Measurements from ENCODE around the gene EGR2. TPM values are rescaled to one million over a fixed set of nuclear protein-coding genes. Genes with fewer than 3 reads are reported as not detected.
A peak's percentile ranks its signal among the peaks of the same experiment; 100 is the strongest.

Gene EGR2
- total RNA-seq, 1 experiment from 2014 or later: 0.09 TPM

GRCh38 chr10:62818426-62819011 lies 2.4 kb upstream of the EGR2 start:
- DNase-seq (ENCODE audit: low spot score): no peak

GRCh38 chr10:62817766-62818425 lies 1.7 kb upstream of the EGR2 start:
- peak; percentile 46 for DNase-seq (ENCODE audit: low spot score)

DNA sequence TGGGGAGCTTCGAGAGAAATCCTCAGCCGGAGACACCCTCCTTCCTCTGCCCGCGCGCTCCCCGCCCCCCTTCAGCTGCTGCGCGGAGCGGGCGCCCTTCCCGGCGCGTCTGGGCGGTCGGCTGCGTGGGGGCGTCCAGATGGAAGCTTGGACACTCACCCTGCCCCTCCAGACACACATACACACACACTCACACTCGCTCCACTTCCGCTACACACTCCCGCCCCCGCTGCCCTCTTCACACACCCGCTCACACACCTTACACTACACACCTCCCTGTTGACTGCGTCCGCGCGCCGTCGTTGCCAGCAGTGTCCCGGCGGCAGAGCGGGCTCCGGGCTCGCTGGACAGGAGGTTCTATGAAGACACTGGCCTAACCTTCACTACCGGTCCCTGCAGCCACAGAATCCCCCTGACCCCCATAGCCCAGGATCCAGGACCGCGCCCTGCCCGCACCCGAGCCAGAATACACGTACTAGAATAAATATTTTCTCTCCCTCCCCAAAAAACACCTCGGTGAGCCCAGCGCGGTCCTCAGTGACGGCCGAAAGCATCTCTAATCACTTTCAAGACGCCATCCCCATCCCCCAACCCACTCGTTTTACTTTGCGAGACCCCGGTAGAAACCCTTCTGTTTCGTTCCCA lies 1.1 kb upstream of the EGR2 start:
- no peak for DNase-seq (ENCODE audit: low spot score)

DNA sequence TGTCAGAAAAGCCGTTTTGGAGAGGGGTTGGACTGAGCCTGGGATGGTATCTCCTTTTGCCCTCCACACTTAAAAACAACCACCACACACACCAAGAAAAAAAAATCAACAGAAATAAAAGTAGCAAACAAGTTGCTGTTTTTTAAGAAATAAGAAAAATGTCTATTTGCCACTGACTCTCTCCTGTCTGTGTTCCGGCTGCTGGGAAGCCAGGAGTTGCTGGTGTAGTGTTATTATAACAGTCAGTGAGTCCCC lies 163 bp downstream of the EGR2 start:
- DNase-seq (ENCODE audit: low spot score): no peak

DNA sequence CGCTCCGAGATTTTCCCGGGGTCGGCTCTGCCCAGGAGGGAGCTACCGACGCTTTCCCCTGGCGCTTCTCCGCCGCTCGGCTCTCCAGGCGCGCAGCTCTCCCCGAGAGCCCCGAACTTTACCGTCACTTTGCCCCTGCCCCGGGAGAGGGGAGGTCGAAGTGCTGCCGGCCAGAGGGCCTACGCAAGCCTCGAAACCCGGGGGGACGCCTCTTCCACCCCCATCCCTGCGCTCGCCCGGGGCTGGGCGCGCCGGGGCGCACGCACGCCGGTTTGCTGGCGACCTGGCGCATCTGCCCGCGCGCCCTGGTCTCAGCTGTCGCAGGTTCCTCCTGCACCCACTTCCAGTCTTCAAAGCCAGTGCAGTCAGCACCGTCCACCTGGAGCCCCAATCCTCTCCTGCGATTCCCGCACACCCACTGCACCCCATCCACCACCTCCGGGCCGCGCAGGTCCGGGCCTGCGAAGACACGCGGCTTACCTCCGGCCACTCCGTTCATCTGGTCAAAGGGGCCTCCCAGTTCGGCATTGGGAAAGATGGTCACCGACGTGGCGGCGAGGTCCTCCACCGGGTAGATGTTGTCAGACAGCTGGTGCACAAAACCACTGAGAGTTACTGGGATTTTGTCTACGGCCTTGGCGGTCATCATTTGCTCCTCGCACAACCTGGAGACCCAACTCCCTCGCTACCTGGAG lies 638 bp downstream of the EGR2 start:
- DNase-seq (ENCODE audit: low spot score): no peak

- no peak for DNase-seq (ENCODE audit: low spot score)
Measured at GRCh38 chr10:62814756-62815380, 1.3 kb downstream of the EGR2 start.

DNA sequence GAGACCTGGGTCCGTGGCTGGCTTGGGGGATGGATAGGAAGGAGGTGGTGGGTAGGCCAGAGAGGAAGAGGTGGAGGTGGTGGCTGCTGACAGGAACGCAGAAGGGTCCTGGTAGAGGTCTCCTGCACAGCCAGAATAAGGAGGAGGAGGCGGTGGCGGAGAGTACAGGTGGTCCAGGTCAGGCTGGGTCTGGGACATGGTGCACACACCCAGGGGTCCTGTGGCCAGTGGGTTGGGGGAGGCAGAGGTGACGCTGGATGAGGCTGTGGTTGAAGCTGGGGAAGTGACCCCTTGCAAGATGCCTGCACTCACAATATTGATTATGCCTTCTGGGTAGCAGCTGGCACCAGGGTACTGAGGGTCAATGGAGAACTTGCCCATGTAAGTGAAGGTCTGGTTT lies 2.2 kb downstream of the EGR2 start:
- no peak for DNase-seq (ENCODE audit: low spot score)

- DNase-seq (ENCODE audit: low spot score): no peak
Measured at GRCh38 chr10:62813453-62813852, 2.7 kb downstream of the EGR2 start.

GRCh38 chr10:62812672-62813439 lies 3.3 kb downstream of the EGR2 start:
- DNase-seq (ENCODE audit: low spot score): no peak

DNA sequence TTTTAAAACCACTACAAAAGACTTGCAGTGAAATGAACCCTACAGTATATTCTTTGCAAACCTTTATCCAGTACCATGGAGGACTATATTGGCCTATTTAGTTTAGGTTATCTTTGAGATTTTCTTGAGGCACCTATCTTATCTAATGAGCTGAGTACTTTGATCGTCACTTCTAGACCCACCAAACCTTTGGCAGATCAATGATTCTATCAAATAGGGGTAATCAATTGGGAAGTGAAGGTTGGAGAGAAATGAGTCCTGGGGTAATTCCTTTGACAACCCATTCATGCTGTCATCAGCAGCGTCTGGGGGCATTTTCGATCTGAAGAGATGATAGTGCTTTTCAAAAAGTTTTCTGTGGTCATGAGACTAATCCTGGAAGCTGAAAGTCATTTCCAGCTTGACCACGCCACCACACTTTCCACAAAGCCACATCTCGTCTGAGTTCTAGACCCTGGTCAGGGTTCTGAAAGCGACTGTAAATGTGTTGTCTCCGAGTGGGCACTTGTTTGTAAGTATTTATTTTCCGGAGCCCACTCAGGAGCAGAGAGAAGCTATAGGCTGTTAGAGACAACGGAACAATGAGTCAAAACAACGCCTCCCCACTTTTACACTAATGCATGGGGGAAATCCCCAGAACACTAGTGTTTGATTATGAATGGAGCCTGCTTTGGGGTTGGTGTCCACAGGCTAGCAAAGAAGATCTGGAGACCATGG lies 4.8 kb downstream of the EGR2 start:
- DNase-seq (ENCODE audit: low spot score): no peak

DNA sequence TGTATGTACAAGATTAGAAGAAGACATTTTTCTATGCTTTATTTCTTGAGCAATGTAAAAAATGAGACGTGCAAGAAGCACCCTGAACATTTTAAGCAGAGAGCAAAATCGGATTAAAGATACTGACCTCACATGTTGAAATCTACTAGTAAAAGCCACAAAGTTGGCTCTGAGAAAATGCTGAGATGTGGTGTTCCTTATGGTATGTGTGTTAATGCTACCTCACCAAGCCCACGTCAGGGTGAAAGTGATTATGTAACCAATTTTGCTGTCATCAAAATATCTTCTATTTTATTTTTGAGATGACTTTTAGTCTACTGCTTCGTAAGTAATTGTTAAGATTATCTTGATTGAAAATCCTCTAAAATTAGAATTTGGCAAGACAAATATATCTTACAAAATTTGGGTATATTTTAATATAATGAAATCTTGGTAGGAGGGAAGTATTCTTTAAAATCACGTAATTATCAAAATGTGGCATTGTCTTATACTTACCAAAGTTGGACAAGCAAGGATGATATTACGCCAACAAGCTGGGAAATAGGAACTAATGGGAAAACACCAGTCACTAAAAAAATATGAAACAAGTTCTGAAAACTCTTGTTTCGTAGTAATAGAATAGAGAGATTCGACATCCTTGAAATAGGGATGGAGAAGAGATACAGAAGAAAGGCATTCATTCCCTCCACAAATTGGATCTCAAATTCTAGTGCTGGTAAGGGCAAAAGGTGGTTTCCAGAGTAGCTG lies 5.8 kb downstream of the EGR2 start:
- DNase-seq (ENCODE audit: low spot score): no peak

DNA sequence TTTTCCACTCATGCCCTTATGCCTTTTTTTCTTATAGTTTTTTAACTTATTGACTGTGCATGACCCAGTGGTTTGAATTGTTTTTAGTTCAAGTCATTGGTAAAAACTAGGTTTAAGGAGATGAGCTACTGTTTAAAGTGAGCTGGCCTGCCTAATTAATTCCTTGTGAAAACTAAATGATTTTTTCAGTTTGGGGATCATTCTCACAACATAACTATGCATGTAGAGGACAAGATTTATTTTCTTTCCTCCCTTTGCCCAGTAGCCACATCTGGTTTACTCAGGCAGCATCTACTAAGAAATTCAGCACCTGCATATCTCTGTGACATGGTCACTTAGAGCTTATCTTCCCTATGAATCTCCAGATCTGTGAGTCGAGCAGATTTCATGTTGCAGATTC lies 9.9 kb downstream of the EGR2 start:
- DNase-seq (ENCODE audit: low spot score): no peak

- peak; percentile 27 for DNase-seq (ENCODE audit: low spot score)
Measured at GRCh38 chr10:62805231-62806099, 10.7 kb downstream of the EGR2 start.

DNA sequence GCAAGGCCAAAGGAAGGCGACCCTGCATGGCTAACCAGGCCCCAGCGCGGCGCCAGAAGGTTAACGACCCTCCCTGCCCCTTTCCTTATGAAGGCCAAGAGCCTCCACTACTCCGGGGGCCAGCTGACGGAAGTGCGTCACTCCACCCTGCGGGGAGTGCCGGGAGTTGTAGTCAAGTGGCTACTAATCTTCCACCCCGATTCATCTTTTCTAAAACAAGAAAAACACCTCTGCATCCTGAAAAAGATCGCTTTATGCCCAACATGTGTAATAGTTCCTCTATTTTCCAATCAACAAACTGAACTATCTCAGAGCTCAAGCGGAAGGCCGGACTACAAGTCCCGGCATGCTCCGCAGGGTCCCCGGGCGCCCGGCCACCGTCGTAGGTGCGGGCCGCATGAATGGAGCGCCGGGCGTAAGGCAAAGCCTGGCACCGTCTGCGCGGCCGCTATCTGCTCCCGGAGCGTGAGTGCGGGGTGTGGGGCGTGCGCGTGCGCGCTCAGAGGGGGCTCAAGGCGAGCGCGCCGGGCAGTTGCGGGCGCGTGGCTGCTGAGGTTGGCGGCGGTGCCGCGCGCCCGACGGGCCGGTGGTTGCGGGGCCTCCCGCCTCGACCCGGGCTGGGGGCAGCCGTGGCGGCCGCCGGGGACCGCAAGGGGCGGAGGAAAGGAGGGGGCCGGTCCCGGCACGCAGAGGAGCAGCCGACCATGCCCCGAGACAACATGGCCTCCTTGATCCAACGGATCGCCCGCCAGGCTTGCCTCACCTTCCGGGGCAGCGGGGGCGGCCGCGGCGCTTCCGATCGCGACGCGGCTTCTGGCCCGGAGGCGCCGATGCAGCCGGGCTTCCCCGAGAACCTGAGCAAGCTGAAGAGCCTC lies 11.6 kb downstream of the EGR2 start, which contains the start of gene ADO:
Gene ADO (plus strand): TSS at position 365 of the 875 bp plus-strand sequence. CDS start 340 bp downstream, at position 705.
- DNase-seq (ENCODE audit: low spot score): peak; percentile 75

GRCh38 chr10:62803724-62804355 lies 12.3 kb downstream of the EGR2 start:
- no peak for DNase-seq (ENCODE audit: low spot score)

DNA sequence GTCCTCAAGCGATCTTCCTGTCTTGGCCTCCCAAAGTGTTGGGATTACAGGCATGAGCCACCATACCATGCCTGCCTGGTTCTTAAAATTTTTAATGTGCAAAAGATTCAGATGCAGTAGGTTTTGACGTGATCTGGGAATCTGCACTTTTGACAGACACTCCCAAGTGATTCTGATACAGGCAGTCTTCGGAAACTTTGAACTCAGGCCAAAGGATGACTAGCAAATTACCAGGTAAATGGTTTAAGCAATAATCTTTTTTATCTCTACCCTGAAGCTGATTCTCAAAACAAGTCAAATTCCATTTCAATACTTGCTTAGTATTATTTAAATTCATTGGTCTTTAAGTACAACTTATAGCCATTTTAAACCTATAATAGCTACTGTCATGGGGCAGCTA lies 14.3 kb downstream of the EGR2 start:
- DNase-seq (ENCODE audit: low spot score): no peak

DNA sequence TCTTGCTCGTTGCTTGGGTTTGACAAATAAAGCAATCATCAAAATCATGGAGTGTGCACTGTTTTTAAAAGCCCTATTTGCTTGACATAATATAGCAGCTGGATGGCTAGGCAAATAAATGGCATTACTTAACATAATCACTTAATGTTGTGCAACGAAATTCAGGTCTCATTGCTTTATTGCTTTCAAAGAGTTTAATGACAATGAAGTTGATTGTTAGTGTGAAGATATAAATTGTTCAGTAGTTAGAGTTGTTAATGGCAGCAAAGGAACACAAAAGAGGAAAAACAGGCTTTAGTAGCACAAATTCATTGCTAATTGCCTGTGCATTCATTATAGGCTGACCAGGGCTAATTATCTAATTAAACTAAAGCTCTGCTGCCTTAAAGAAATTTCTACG lies 19.3 kb downstream of the EGR2 start:
- DNase-seq (ENCODE audit: low spot score): no peak

- no peak for DNase-seq (ENCODE audit: low spot score)
Measured at GRCh38 chr10:62795762-62796161, 20.4 kb downstream of the EGR2 start.
